GM12878 (cell line): ENCODE results near the gene MAP7D2. TPM values are rescaled to one million over a fixed set of nuclear protein-coding genes. Genes with fewer than 3 reads are reported as not detected.

ENCODE experiments used
- ATAC-seq: fragments of 200-7000 bp; cut with Tn5 transposase; 3 replicates; pipeline ENCODE4 v1.9.1; 2020; ENCODE audit warnings: mild to moderate bottlenecking, moderate library complexity
- BruUV-seq: library from RNA; stranded (reverse); fragments of 400-500 nt; replicated peaks from 2 replicates; lab custom pipeline; 2021; lab: Mats Ljungman, UMichigan
- CTCF ChIA-PET: fragments of 300-600 bp; sonication (Branson Sonifier 250); formaldehyde crosslinking; extraction: SDS; loops from one replicate; lab custom pipeline; 2021; ENCODE audit warnings: inconsistent platforms; lab: Yijun Ruan, JAX
- POLR2A ChIA-PET: fragments of 350-600 bp; formaldehyde crosslinking; extraction: SDS; loops from one replicate; lab custom pipeline; 2021; ENCODE audit warnings: inconsistent platforms; lab: Charles Lee
- RAD21 ChIA-PET: fragments of 300-600 bp; sonication (Branson Sonifier 250); formaldehyde crosslinking; loops from one replicate; lab custom pipeline; 2023; ENCODE audit warnings: antibody characterized with exemption; ENCODE audit not compliant: unreplicated experiment; lab: Charles Lee
- SMC1A ChIA-PET: fragments of 300-600 bp; sonication (Branson Sonifier 250); formaldehyde crosslinking; loops from one replicate; lab custom pipeline; 2023; ENCODE audit not compliant: unreplicated experiment, uncharacterized antibody; lab: Charles Lee
- DNase-seq: peaks from one replicate; pipeline ENCODE4 v3.0.0-alpha.2; 2011; ENCODE audit warnings: low read depth, low spot score
- FAIRE-seq: peaks from 3 replicates; lab custom pipeline; 2011; peaks lifted over from hg19 to GRCh38; lab: Jason Lieb, UNC
- H2AFZ ChIP-seq: 2 replicates; pipeline ENCODE4 v1.6.0; 2011; ENCODE audit warnings: low read depth, low read length, control low read depth; ENCODE audit not compliant: control insufficient read depth
- H3K27ac ChIP-seq: 2 replicates; pipeline ENCODE4 v1.5.1; 2011; ENCODE audit warnings: control low read depth; ENCODE audit not compliant: control insufficient read depth, insufficient read depth
- H3K27me3 ChIP-seq, 2 experiments: replicated peaks in 1 of 2; 2 replicates each; pipeline versions ENCODE4 v1.6.0 to v1.6.1; 2011; ENCODE audit warnings: low read length in 1 of 2; ENCODE audit not compliant: control insufficient read depth in 2 of 2, insufficient read depth in 2 of 2
- H3K36me3 ChIP-seq, 2 experiments: 2 replicates each; pipeline ENCODE4 v1.5.1; 2011; ENCODE audit warnings: low read length in 1 of 2; ENCODE audit not compliant: control insufficient read depth in 2 of 2, insufficient read depth in 2 of 2
- H3K4me1 ChIP-seq: 2 replicates; pipeline ENCODE4 v1.6.1; 2011; ENCODE audit warnings: mild to moderate bottlenecking, low read length, moderate library complexity, mixed read lengths; ENCODE audit not compliant: control insufficient read depth, insufficient read depth
- H3K4me2 ChIP-seq: 2 replicates; pipeline ENCODE4 v1.6.0; 2011; ENCODE audit warnings: control low read depth; ENCODE audit not compliant: control insufficient read depth, insufficient read depth
- H3K4me3 ChIP-seq: fragments of 200-600 bp; sonication (generic); 2 replicates; pipeline ENCODE4 v1.5.1; 2016
- H3K79me2 ChIP-seq: 2 replicates; pipeline ENCODE4 v1.6.0; 2011; ENCODE audit warnings: low read length; ENCODE audit not compliant: control insufficient read depth, insufficient read depth
- H3K9ac ChIP-seq: 2 replicates; pipeline ENCODE4 v1.8.0; 2011; ENCODE audit warnings: low read length, control low read depth, mixed read lengths; ENCODE audit not compliant: control insufficient read depth, insufficient read depth
- H3K9me3 ChIP-seq: replicated peaks from 3 replicates; pipeline ENCODE4 v1.5.1; 2011; ENCODE audit warnings: mild to moderate bottlenecking, low read length; ENCODE audit not compliant: control insufficient read depth, insufficient read depth
- H4K20me1 ChIP-seq: 2 replicates; pipeline ENCODE4 v1.6.0; 2011; ENCODE audit not compliant: control insufficient read depth, insufficient read depth
- EZH2 ChIP-seq: IDR thresholded peaks from 2 replicates; pipeline ENCODE4 v1.6.1; 2012; ENCODE audit warnings: low read depth, mild to moderate bottlenecking, control low read depth, inconsistent platforms, low read length, borderline replicate concordance; ENCODE audit not compliant: control insufficient read depth
- HDAC2 ChIP-seq: fragments of 200-600 bp; sonication (generic); IDR thresholded peaks from 2 replicates; pipeline ENCODE4 v1.6.1; 2017
- HSF1 ChIP-seq: fragments of 150-350 bp; IDR thresholded peaks from 2 replicates; pipeline ENCODE4 v1.6.1; 2014; ENCODE audit warnings: mild to moderate bottlenecking, low read depth, low read length
- IKZF2 ChIP-seq, 2 experiments: fragments of 450-650 bp; IDR thresholded peaks; 2 replicates each; pipeline ENCODE4 v1.6.1; 2017; ENCODE audit warnings: mild to moderate bottlenecking in 2 of 2, moderate library complexity in 2 of 2
- NR2F1 ChIP-seq: fragments of 450-650 bp; conservative IDR thresholded peaks from 2 replicates; pipeline ENCODE4 v1.6.1; 2017; ENCODE audit warnings: mild to moderate bottlenecking
- SIX5 ChIP-seq: IDR thresholded peaks from 2 replicates; pipeline ENCODE4 v1.6.1; 2011; ENCODE audit warnings: mild to moderate bottlenecking, low read depth, low read length, moderate library complexity; ENCODE audit not compliant: severe bottlenecking
- SREBF1 ChIP-seq: IDR thresholded peaks from 2 replicates; pipeline ENCODE4 v1.6.1; 2012; ENCODE audit warnings: mild to moderate bottlenecking, low read length
- USF2 ChIP-seq: IDR thresholded peaks from 2 replicates; pipeline ENCODE4 v1.6.1; 2011; ENCODE audit warnings: low read depth, low read length, improper control_type of control experiment, borderline replicate concordance
- WGBS: methylation state at CpG from one replicate; pipeline ENCODE4 v1.1.6; 2016; ENCODE audit warnings: low lambda C conversion rate; ENCODE audit not compliant: insufficient replicate concordance, insufficient coverage; ENCODE audit errors: missing lambda C conversion rate; 5-methylcytosine and 5-hydroxymethylcytosine counted together
- in situ Hi-C: fragments of 300-500 bp; cut with MboI; formaldehyde crosslinking; loops from 9 replicates; pipeline ENCODE4 v1.14.3; 2018; ENCODE audit warnings: mixed read lengths
- intact Hi-C: fragments of 100-400 bp; cut with micrococcal nuclease; formaldehyde crosslinking; loops from one replicate; pipeline ENCODE4 v1.14.2; 2022; ENCODE audit not compliant: unreplicated experiment
- polyA plus RNA-seq, 11 experiments: library from polyadenylated mRNA; depleted of rRNA in 4 of 11; unstranded in 6 of 11; stranded (reverse) in 5 of 11; fragments of >200 nt; fragmentation: Nextera tagmentation in 4 of 11; fragmentation: Illumina TruSeq in 1 of 11; extraction: Ambion mirVana in 4 of 11; extraction: Trizol in 1 of 11; gene quantifications; 1 replicate in 1 of 11; 2 replicates in 10 of 11; pipeline versions ENCODE4 v1.2.1 to v1.2.3, GENCODE V29; 2011 to 2016; ENCODE audit warnings: inconsistent platforms in 2 of 11, missing spikeins in 2 of 11, low read depth in 1 of 11
- total RNA-seq, 4 experiments: library from RNA; depleted of rRNA in 3 of 4; stranded (reverse); fragments of >200 nt in 3 of 4; fragmentation: Illumina TruSeq in 1 of 4; extraction: Trizol in 1 of 4; gene quantifications; 2 replicates each; pipeline versions ENCODE4 v1.2.1 to v1.2.3, GENCODE V29; 2013 to 2021

Gene MAP7D2
- total and polyA plus RNA-seq, 10 of the 15 experiments (the other 5 are each of a cell fraction or from before 2014, with no cell fraction given): 0.06 to 18.4 (median 0.22) TPM

DNA sequence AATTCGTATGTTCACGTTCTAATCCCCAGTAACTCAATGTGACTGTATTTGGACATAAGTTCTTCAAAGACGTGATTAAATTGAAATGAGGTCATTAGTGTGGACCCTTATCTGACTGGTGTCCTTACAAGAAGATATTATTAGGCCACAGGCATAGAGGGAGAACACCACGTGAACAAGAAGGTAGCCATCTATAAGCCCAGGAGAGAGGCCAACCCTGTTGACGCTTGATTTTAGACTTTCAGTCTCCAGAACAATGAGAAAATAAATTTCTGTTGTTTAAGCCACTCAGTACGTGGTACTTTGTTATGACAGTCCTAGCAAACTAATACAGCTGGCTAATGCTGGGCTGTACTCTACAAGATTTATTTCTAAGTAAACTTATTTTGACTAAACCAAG lies 26.4 kb upstream of the MAP7D2 start:
- RAD21 ChIA-PET: no interaction called here

More for the DNA sequence above, 26.4 kb upstream of the MAP7D2 start:
- intact Hi-C loops: no loop called here
- H3K4me3 ChIP-seq: no peak overlapping the region
- no peak overlapping the region; the same call in 1 of the 2 replicates for H3K4me2 ChIP-seq
- H3K27me3 ChIP-seq: no peaks in the 10 kb centered on the region
- in situ Hi-C loops: no loop called here
- no TSS peak for BruUV-seq
- no peaks in the 10 kb centered on the region for H3K9me3 ChIP-seq
- WGBS: 84% methylated on average over 6 of the region's 6 CpGs
- no peaks in the 10 kb centered on the region for H4K20me1 ChIP-seq
- no peaks in the 10 kb centered on the region for H3K36me3 ChIP-seq
- POLR2A ChIA-PET: no interaction called here
- H2AFZ ChIP-seq: no peak overlapping the region
- peaks cover 8% of the 10 kb centered on the region; the same call in 1 of the 2 replicates for H3K4me1 ChIP-seq
- SMC1A ChIA-PET: no interaction called here
- no peak for FAIRE-seq
- no peak for ATAC-seq
- no peak overlapping the region for H3K27ac ChIP-seq
- DNase-seq: no peak
- CTCF ChIA-PET: no interaction called here
- H3K79me2 ChIP-seq: peaks cover 32% of the 10 kb centered on the region
- TF ChIP-seq NR2F1 (no peak), SREBF1 (no peak), IKZF2 (IDR thresholded peaks at IDR 0.05) (no peak), USF2 (no peak), EZH2 (no peak), HSF1 (no peak), HDAC2 (no peak), SIX5 (no peak)
- H3K9ac ChIP-seq: no peak overlapping the region
